CD4-positive, alpha-beta T cell treated with Interleukin-2 at 100 ng/mL for 4 hours (primary cell): ENCODE results near the gene LPIN1.
A peak's percentile ranks its signal among the peaks of the same experiment; 100 is the strongest.
"Not testable (repeated sequence)": the region's sequence is repeated elsewhere in the genome, so short reads cannot be mapped to it uniquely, and the experiment has no call there.

Experiments
- DNase-seq: peaks from one replicate; pipeline ENCODE4 v3.0.0-alpha.2; 2020; ENCODE audit warnings: low spot score

LPIN1 gene

GRCh38 chr2:11832531-11832930, 86.1 kb downstream of the LPIN1 start:
- no peak for DNase-seq

GRCh38 chr2:11833601-11834000, 87.2 kb downstream of the LPIN1 start:
- DNase-seq: no peak

- no peak for DNase-seq
Observed at GRCh38 chr2:11835403-11835802, 89.0 kb downstream of the LPIN1 start.

- DNase-seq: no peak
Observed at GRCh38 chr2:11836647-11837219, 90.3 kb downstream of the LPIN1 start.

- DNase-seq: no peak
Observed at GRCh38 chr2:11837875-11838734, 91.7 kb downstream of the LPIN1 start.

- DNase-seq: no peak
Observed at GRCh38 chr2:11839916-11840315, 93.5 kb downstream of the LPIN1 start.

- no peak for DNase-seq
Observed at GRCh38 chr2:11842336-11842735, 95.9 kb downstream of the LPIN1 start.

- DNase-seq: not testable (repeated sequence)
Observed at GRCh38 chr2:11844798-11845197, 98.4 kb downstream of the LPIN1 start.

GRCh38 chr2:11847935-11848334, 101.5 kb downstream of the LPIN1 start:
- not testable (repeated sequence) for DNase-seq

- no peak for DNase-seq
Observed at GRCh38 chr2:11850082-11850481, 103.7 kb downstream of the LPIN1 start.

- DNase-seq: no peak
Observed at GRCh38 chr2:11852526-11853196, 106.2 kb downstream of the LPIN1 start.

GRCh38 chr2:11853197-11853588, 106.8 kb downstream of the LPIN1 start:
- no peak for DNase-seq

GRCh38 chr2:11855064-11855760, 108.8 kb downstream of the LPIN1 start:
- DNase-seq: no peak

- no peak for DNase-seq
Observed at GRCh38 chr2:11856095-11856494, 109.7 kb downstream of the LPIN1 start.

GRCh38 chr2:11858883-11859282, 112.5 kb downstream of the LPIN1 start:
- no peak for DNase-seq

GRCh38 chr2:11859975-11860374, 113.5 kb downstream of the LPIN1 start:
- not testable (repeated sequence) for DNase-seq

GRCh38 chr2:11861044-11861443, 114.6 kb downstream of the LPIN1 start:
- no peak for DNase-seq

- DNase-seq: no peak
Observed at GRCh38 chr2:11862049-11862448, 115.6 kb downstream of the LPIN1 start.

- DNase-seq: peak; percentile 2
Observed at GRCh38 chr2:11863103-11863502, 116.7 kb downstream of the LPIN1 start.

GRCh38 chr2:11863513-11864328, 117.3 kb downstream of the LPIN1 start:
- DNase-seq: peak; percentile 70

GRCh38 chr2:11864724-11865123, 118.3 kb downstream of the LPIN1 start:
- no peak for DNase-seq

GRCh38 chr2:11865378-11865777, 118.9 kb downstream of the LPIN1 start:
- DNase-seq: no peak
